PC-3 (cell line): ENCODE results near the gene GH1.
"Not testable (repeated sequence)": the region's sequence is repeated elsewhere in the genome, so short reads cannot be mapped to it uniquely, and the experiment has no call there.

Experiments
- EZH2phosphoT487 ChIP-seq: fragments of 300-600 bp; sonication (generic); IDR thresholded peaks from 2 replicates; pipeline ENCODE4 v1.6.1; 2018; ENCODE audit warnings: mild to moderate bottlenecking, antibody characterized with exemption, low read length, borderline replicate concordance
- TF ChIP-seq, protein P1 (sequence below): fragments of 300-600 bp; sonication (generic); conservative IDR thresholded peaks from 2 replicates; pipeline ENCODE4 v1.5.1; 2017; ENCODE audit warnings: antibody characterized with exemption, low read depth, mild to moderate bottlenecking, low read length

DNA sequence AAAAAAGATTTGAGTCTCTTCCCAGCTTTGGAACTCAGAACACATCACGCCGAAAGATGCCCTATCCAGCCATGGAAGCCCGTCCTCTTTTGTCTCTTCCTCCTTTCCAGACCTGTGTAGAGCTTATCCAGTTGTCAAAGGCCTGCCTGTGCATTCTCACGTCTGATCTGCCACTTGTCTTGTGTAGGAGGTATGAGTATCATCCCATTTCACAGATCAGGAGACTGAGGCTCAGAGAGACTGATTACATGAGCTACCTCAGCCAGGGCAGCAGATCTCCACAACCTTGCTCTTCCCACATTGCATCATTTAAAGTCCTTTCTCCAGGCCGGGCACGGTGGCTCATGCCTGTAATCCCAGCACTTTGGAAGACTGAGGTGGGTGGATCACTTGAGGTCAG, 43.9 kb downstream of the GH1 start:
- not testable (repeated sequence) for TF ChIP-seq EZH2phosphoT487
- TF ChIP-seq, protein P1, sequence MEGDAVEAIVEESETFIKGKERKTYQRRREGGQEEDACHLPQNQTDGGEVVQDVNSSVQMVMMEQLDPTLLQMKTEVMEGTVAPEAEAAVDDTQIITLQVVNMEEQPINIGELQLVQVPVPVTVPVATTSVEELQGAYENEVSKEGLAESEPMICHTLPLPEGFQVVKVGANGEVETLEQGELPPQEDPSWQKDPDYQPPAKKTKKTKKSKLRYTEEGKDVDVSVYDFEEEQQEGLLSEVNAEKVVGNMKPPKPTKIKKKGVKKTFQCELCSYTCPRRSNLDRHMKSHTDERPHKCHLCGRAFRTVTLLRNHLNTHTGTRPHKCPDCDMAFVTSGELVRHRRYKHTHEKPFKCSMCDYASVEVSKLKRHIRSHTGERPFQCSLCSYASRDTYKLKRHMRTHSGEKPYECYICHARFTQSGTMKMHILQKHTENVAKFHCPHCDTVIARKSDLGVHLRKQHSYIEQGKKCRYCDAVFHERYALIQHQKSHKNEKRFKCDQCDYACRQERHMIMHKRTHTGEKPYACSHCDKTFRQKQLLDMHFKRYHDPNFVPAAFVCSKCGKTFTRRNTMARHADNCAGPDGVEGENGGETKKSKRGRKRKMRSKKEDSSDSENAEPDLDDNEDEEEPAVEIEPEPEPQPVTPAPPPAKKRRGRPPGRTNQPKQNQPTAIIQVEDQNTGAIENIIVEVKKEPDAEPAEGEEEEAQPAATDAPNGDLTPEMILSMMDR = not testable (repeated sequence)
